Cerebellar nuclear complex (tissue), 1 donor: ENCODE data around the gene MICAL3.

Experiments
- DNase-seq, 2 experiments: peaks; one replicate each; lab custom pipeline; 2025; lab: John Stamatoyannopoulos, UW

The MICAL3 gene

DNA sequence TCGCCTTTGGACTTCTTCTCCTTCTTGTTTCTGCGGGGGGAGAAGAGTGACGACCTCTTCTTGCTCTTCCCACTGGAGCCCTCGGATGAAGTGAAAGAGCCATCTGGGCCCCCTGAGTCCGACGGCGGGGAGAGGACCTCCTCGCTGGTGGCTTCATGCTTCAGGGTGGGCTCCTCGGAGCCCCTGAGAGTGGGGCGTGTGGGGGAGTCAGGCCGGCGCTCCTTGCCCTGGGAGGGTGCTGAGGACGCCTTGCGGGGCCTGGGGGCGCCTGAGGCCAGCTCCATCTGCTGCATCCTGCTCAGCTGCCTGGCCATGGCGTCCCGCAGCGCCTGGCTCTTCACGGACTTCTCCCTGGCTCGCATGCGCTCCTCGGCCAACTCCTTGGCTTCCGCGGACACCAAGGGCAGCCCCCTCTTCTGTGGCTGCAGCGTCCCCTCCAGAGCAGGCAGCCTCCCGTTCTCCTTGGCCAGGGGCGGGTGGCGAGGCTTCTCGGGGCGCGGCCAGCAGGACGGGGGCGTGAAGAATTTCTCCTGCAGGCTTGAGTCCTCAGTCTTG is 206.8 kb downstream of the MICAL3 start:
- DNase-seq: no peak

DNA sequence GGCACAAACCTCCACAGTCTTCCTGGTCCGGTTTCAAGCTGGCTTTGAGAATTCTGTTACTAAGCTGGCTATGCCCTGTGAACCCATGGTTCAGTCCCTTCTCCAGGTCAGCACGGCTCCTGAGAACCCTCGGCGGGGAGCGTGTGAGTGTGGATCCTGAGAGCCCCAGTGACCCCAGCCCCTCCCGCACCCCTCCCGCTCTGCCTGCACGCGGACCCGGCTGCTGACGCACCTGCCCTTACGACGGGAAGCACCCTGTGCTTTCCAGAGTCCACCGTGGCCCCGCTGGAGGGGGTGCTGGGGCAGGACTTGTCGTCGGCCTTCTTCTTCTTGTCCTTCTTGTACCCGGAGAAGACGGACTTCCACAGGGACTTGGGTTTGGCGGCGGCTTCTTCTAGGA is 207.3 kb downstream of the MICAL3 start:
- DNase-seq: no peak

DNA sequence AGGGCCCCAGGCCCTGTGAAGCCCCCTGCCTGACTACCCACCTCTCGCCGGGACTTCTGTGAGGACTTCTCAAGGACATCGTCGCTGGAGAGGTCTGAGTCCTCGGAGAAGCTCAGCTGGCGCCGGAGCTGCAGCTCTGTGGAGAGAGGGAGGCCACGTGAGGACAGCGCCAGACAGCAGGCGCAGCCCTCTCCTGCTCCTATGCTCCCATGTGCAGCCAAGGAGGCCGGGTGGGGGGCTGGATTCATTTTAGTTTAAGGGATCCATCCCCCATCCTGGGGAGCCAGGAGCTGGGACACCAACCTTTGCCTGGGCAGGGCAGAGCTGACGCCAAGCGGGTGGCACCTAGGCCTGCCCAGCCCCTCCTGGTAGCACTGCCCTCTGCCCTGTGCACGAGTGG is 207.7 kb downstream of the MICAL3 start:
- DNase-seq: no peak

DNA sequence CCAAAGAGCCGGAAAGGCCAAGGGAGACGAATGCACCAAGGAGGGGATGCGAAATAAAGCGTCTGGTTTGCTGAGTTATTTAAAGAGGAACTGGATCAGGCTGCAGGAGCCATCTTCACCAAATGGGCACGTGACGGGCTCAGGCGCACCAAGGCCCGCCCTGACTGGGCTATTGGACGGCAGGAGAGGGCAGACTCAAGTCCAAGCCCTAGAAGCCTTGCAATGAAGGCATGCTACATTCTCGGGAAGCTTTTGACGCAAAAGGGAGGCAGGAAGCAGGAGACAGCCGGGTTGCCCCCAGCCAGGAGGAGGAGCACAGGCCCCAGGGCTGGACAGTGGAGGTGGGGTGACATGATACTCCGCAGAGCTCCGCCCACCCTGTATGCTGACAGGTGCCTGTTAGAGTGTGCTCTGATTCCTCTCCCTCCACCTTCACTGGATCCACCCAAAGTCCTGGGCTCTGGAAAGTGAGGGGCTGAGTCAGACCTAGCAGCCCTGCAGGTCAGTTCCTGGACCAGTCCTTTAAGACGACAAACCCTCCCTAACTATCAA is 208.6 kb downstream of the MICAL3 start:
- DNase-seq: no peak

DNA sequence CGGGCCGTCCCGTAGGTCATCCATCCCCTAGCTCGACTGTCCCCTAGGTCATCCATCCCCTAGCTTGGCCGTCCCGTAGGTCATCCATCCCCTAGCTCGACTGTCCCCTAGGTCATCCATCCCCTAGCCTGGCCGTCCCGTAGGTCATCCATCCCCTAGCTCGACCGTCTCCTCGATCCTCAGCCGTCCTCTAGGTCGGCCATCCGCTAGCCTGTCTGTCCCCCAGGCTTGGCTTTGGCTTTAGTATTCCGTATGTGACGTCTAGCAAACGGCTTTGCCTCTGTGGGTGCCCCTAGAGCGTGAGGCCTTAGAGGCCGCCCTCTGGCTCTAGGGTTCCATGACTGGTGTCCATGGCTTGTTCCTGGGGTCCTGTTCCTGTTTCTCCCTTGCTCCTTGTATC is 209.5 kb downstream of the MICAL3 start:
- no peak for DNase-seq

DNA sequence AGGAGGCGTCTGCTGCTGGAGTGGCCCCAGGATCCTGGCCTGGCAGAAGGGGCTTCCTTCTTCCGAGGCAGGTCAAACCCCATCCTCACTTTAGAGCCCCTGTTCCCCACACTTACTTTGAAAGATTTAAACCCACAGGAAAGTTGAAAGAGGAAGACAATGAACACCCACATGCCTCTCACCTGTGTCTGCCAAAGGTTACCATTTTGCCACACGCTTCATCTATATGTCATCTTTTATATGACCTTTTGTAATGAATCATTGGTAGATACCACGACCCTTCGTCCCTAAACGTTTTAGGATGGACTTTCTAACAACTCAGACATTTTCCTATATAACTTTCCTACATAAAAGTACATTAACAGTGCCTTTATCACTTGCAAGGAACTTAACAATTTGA is 210.3 kb downstream of the MICAL3 start:
- DNase-seq: no peak

DNA sequence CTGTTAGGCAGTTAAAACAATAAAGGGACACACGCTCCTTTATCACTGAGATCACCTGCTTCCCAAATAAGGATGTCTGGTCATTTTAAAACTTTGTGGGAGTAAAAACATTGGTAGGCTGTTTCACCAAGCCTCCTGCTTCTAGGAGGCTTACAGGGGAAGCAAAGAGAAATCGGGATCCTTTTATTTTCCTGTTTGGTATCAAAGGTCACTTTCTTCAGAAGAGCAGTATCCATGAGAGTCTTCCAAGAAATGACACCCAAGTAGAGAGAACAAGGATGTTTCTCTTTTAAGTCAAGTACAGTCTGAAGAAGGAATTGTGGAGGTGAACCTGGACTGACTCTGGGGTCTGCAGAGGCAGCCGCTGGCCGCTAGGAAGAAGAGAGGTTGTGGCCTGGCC is 213.2 kb downstream of the MICAL3 start:
- no peak for DNase-seq

DNA sequence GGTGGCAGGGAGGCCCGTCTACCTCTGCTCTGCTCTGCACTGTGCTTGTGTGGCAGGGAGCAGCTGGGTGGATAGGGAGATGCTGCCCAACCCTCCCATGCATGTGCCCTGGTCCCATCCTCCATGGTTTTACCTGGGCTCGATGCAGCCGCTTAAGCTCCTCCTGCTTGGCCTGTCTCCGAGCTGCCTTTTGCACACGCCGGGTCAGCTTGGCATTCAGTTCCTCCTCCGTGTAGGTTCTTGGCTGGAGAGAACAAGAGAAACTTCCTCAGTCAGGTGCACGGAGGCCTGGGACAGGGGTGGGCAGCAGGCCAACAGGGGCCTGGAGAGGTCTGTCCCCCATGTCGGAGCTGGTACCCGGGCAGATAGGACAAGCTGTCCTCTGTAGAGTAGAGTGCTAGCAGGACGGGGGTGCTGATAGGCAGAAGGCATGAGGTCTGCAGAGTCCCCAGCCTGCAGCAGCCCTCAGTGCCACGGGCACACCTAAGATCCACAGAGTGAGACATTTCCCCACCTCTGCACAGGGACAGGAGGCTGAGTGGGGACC is 213.7 kb downstream of the MICAL3 start:
- DNase-seq: no peak

DNA sequence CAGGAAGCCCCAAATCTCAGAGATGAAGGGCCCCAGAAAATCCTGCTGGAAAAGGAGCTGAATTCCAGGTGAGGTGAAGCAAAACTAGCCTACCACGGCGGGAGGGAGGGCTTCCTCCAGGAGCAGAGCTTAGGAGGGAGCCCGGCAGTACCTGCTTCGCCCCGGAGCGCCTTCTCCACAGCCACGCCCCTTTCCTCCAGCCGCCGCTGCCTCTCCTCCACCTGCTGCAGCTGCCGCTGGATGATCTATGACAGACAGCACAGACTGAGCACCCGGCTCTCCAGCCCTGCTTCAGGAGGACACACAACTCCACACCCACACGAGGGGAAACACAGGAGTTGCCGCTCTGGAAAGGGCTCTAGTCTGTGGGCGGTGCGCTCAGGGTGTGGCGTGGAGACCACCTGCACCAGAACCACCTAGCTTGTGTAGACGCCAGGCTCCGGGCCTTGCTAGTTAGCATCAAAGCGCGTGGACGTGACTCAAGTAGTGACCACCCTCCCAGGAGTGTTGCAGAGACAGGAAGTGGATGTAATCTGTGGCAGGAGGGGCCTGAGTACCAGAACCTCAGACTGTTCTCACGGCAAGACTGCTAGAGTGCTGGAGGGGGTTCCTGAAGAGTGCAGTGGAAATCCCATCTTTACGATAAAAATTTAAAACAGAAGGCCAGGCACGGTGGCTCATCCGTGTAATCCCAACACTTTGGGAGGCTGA is 215.5 kb downstream of the MICAL3 start:
- no peak for DNase-seq

DNA sequence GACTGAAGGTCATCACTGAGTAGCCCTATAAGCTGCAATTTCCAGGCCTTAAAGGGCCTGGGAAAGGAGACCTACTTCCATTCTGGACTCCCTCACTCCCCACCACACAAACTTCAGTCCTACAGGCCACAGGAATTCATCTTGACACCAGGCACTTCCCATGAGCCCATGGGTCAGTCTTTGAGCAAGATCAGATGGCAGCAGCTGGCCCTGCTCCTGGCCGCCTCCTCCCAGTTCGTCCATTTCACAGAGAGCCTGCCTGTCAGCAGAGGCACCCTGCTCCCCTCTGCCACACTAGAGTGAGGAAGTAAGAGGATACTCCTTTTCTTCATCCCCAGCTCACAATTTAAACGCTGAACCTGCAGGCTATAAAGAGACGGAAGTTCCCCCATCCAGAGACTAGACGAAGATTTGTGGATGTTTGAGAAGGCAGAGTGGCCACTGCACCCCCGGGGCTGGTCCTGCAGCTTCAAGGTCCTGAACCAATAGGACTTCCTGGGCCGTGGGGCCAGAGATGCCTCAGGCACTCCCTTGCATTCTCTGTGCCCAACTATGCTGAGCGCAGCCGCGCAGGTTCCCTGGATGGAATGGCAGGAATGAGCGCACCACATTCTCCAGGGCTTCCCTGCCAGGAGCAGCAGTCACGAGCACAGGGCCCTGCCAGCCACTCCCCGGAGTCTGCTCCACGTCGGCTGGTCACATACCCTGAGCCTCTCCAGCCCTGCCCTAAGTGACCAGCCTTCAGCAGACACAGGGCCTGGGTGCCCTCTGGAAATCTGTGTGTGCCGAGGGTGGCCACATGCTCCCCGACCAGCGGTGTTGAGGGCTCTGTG is 216.6 kb downstream of the MICAL3 start:
- DNase-seq: no peak

DNA sequence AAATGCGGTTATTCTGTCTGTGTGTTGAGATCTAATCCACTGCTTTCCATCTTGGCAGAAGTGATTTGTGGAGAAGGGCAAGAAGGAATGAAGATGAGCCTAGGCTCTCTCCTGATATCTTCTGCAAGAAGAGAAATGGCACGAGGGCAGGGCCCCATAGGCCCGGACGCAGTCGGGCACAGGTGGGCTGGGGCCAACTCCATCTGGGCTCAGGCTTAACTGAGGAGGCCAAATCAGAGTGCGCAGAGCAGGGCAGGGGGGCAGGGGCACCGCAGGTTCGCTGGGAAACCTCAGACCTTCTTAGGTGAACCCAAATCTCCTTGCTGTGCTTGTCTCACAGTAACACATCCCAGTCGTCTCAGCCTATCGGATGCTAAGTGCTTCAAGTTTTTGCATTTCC is 217.3 kb downstream of the MICAL3 start:
- no peak for DNase-seq

DNA sequence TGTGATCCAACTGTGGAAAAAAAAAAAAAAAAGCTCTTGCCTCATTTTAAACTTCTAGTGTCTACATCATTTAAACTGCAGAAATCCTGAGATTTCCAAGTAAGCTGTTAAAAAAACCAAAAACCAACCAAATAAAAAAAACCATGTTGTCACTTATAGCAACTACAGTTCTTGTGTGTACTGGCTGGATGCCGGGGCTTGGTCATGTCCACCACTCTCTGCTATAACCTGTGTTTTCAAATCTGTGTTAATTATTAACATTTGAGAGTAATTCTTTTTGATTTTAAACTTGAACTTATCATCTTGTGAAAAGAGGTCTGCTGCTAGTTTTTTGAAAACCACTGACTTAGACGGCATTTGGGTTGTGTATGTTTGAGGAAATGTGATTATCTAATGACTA is 217.9 kb downstream of the MICAL3 start:
- DNase-seq: no peak

DNA sequence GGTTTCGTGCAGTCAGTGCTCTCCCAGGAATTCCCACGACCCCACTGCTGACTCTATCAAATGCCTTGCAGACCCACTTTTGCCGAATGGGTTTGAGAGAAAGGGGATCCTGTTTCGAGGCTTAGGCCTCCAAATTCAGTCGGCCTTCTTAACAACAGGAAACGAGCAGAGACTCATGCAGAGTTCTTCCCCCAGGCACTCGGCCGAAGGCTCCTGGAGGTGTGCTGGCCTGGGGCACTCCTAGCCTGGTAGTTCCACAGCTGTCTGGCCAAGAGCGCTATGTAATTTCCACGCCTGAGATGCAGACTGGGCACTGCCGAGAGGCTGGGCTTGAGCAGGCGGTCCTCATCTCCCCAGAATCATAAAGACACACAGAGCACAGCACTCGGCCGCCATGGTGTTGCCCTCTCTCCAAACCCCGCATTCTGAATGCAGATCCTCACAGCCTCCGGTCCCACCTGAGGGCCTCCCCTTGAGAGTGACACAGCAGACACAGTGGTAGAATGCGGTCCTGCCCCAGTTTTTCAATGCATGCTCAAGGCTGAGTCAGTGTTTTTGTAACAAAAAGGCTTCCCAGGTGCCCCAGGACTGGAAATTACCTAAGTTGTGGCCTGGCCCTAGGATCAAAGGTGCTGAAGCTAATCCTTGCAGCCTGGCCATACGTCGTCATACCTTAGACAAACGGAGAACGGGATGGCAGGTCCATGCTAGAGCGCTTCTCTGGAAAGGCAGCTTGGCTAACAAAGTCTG is 219.9 kb downstream of the MICAL3 start:
- no peak for DNase-seq

DNA sequence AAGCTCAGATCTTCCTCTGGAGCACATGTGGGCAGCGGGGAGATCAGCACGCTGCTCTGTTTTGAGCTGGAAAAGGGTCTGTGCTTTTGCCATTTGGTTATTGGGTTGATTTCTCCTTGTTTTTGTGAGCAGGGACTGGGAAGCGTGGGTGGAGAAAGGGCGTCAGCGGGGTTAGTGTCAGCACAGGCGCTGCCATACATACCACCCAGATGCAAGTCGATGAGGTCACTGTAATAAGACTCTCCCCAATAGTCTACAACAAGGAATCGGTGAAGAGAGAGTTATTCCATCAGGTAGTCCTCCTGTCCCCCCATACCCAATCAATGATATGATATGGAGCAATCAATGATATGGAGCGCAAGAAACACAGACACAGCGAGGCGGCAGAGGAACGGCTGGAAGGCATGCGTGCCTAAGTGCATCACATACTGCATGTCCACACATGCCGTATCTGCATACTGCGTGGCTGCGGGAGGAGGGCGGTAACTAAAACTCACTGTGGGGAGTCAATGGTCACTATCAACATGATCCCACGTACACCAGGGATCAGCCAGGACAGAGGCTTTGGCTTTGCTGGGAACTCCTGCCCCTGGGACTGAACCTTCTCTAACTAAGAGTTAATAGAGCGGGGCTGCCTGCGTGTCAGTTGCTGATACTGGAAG is 220.6 kb downstream of the MICAL3 start:
- DNase-seq: no peak

DNA sequence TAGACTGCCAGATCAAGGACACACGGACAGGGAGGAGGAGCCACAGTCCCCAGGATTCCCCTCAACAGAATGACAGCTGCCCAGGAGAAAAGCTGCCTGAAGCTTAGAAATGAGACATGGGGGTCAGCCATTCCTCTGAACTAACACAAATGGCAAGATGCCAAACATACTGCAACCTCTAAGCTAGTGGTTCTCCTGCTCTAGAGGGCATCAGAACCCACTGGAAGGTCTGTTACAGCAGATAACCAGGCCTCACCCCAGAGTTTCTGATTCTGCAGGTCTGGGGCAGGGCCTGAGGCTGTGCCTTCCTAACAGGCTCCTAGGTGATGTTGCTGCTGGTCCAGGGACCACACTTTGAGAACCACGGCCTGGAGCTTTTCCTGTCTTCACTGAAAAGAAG is 221.5 kb downstream of the MICAL3 start:
- DNase-seq: no peak

DNA sequence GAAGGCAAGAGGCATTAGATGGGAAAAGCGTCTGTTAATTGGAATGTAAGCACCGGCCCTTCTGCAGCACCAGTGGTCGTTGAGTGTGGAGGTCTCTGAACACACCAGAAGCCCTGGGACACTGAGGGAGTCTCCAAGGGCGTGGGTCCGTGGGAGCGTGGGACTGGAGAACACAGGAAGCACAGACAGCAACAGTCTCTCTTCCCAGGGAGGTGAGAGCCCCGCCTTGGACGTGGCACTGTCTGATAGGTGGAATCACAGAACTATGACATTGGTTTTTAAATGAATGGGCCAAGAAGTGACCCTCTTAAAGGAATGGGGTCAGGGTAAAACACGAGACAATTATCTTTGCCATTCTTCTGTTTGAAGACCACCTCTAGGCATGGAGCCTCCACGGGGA is 221.9 kb downstream of the MICAL3 start:
- DNase-seq: no peak

DNA sequence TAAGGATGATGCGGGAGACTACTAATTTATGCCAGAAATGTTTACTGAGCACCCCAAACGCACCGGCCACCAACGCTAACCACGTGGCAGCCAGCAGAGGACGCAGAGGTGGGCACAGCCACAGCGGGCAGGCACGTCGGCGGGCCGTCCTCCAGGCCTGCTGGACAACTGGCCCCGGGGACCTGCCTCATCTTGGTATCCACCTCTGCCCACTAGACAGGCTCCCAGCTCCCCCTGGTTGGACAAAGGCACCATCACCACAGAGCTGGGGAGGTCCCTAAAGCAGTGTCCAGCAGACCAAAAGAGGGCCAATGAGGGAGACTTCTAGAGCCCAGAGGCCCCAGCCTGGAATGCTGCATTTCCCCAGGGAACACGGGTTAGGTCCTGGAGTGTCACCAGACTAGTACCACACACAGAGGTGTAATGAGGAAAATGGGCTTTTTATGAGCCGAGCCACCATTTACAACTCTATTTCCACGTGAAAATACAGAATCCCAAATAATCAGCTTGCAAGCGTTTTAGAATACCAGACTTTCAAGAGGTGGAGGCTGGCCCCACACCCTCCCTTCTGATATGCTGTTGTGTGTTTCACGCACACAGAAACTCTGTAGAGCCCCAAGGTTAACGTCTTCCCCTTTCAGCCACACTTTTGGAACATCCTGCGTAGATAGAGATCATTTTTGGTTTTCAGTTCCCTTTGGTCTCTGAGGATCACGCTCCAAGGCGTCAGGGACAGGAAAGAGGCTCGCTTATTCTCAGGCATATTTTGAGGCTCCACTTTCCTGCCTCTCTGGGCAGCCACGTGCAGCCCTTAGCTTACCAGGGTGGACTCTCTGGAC is 226.4 kb downstream of the MICAL3 start:
- no peak for DNase-seq

DNA sequence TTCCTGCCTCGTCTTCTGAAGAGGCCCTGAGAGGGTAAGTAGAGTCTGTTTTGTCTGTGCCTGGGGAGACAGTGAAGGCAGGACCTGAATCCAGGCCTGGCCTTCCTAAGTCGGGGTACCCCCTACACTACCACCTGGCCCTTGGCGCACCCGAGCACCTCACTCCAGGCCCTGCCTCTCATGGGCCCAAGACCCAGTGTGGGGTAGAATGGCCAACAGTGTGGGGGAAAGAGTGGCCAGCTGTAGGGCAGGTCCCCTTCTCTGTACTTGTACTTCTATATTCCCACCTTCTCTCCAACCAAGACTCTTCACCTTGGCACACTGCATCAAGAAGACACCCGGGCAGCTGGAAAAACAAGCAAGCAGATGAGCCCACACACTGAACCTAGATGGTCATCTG is 227.7 kb downstream of the MICAL3 start:
- DNase-seq: no peak

DNA sequence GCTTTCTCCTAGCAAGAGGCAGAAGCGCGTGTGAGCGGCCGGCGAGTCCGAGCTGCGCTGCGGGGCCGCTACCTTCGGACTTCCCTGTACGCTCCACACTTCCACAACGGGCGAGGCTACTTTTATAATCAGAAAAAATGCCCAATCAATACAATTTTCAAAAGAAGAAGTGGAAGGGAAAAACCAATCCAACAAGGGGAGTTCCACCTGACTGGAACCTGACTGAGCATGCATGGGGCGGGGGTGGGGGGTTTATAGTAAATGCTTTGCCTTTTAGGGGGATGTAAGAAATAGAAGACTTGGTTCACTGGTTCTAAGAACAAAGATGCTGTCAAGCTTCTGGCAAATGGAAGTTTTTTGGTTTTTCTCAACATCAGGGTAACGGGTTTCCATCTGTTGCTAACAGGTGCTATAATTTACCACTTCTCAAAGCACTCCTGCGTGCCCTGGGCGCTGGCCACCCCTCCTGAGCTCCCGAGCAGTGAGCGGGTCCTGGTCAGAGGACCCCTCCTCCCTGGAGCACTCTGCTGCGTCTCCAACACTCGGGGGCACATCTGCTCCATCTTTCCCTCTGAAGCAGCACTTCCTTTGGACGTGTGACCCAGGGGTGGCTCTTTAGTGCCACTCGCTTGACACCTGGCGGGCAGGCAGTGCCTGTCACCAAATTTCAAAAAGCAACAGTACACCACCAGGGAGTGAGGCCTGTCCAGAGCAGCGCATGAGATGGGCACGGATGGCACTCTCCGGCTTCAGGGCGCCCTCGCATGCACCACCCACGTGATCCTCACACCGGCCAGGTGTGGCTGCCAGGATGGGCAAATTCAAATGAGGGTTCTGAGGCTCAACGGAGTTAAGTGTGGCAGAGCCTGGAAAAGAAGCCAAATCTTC is 228.5 kb downstream of the MICAL3 start:
- no peak for DNase-seq
